Progenitor cell of endocrine pancreas (in vitro differentiated cells): ENCODE data around the gene PNMA8B. TPM values are rescaled to one million over a fixed set of nuclear protein-coding genes. Genes with fewer than 3 reads are reported as not detected.

ENCODE experiments used
- DNase-seq: peaks from one replicate; pipeline ENCODE4 v3.0.0; 2021; ENCODE audit warnings: low spot score; ENCODE audit not compliant: unreplicated experiment
- H3K27ac Mint-ChIP-seq: 2 replicates; pipeline ENCODE4 v1.8.0; 2021; ENCODE audit warnings: mild to moderate bottlenecking, moderate library complexity, mixed read lengths
- H3K27me3 Mint-ChIP-seq: 2 replicates; pipeline ENCODE4 v1.8.0; 2021; ENCODE audit warnings: mixed read lengths
- H3K36me3 Mint-ChIP-seq: 2 replicates; pipeline ENCODE4 v1.8.0; 2022; ENCODE audit warnings: mixed read lengths; ENCODE audit not compliant: insufficient read depth
- H3K4me1 Mint-ChIP-seq: 2 replicates; pipeline ENCODE4 v1.8.0; 2021; ENCODE audit warnings: low read depth, mixed read lengths
- H3K4me3 Mint-ChIP-seq: 2 replicates; pipeline ENCODE4 v1.8.0; 2021; ENCODE audit warnings: low read depth, mild to moderate bottlenecking, moderate library complexity, mixed read lengths
- H3K9me3 Mint-ChIP-seq: 2 replicates; pipeline ENCODE4 v1.8.0; 2021; ENCODE audit warnings: low read depth, mixed read lengths
- total RNA-seq: library from RNA; stranded (reverse); gene quantifications from 2 replicates; pipeline ENCODE4 v1.2.1, GENCODE V29; 2021
- TF ChIP-seq, protein P1 (sequence below): fragments of 200-600 bp; sonication (generic); IDR thresholded peaks from one replicate; pipeline ENCODE4 v1.5.0; 2021; ENCODE audit warnings: antibody characterized with exemption, mild to moderate bottlenecking; ENCODE audit not compliant: unreplicated experiment

The PNMA8B gene
- total RNA-seq, 1 donor from 2014 or later, result 2.1 TPM

DNA sequence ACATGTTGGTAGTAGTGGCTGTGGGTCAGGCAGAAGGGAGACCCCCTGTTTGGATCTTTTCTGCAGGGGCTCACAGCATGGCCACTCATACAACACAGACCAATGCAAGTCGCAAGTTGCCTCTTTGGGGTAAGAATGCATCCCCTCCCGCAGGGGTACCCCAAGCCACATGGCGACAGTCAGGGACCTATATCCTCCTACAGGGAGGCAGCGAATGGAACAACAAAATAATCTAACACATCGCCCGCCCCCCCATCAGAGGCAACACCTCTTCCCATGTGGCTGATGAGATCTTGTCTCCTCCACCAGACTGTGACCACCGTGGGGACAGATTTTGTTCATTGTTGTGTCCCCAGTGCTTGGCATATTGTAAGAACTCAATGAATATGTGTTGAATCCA, 40.7 kb upstream of the PNMA8B start:
- no peaks in the 10 kb centered on the region for H3K36me3 Mint-ChIP-seq
- H3K27me3 Mint-ChIP-seq, result peaks cover 25% of the 10 kb centered on the region
- H3K27ac Mint-ChIP-seq, result no peak overlapping the region
- TF ChIP-seq, protein P1, sequence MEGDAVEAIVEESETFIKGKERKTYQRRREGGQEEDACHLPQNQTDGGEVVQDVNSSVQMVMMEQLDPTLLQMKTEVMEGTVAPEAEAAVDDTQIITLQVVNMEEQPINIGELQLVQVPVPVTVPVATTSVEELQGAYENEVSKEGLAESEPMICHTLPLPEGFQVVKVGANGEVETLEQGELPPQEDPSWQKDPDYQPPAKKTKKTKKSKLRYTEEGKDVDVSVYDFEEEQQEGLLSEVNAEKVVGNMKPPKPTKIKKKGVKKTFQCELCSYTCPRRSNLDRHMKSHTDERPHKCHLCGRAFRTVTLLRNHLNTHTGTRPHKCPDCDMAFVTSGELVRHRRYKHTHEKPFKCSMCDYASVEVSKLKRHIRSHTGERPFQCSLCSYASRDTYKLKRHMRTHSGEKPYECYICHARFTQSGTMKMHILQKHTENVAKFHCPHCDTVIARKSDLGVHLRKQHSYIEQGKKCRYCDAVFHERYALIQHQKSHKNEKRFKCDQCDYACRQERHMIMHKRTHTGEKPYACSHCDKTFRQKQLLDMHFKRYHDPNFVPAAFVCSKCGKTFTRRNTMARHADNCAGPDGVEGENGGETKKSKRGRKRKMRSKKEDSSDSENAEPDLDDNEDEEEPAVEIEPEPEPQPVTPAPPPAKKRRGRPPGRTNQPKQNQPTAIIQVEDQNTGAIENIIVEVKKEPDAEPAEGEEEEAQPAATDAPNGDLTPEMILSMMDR, result no peak
- no peaks in the 10 kb centered on the region for H3K9me3 Mint-ChIP-seq
- H3K4me3 Mint-ChIP-seq, result no peak overlapping the region
- no peaks in the 10 kb centered on the region for H3K4me1 Mint-ChIP-seq
- DNase-seq, result no peak

DNA sequence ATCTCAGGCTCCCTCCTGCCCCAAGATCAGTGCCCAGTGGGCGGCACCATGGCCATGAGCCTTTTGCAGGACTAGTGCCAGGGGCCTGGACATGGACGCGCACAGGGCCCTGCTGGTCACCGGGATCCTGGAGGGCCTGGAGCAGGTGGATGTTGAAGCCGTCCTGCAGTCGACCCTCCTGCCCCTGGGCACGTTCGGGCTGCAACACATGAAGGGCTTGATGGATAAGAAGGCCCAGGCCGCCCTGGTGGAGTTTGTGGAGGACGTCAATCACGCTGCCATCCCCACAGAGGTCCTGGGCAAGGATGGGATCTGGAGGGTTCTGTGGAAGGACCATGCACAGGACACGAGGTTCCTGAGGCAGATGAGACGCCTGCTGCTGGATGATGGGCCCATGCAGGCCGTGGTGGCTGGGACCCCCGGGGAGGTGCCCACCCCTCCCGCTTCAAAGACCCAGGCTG, 38.0 kb upstream of the PNMA8B start:
- no peak overlapping the region for H3K4me3 Mint-ChIP-seq
- no peaks in the 10 kb centered on the region for H3K36me3 Mint-ChIP-seq
- no peaks in the 10 kb centered on the region for H3K9me3 Mint-ChIP-seq
- no peak overlapping the region for H3K27ac Mint-ChIP-seq
- TF ChIP-seq, protein P1, result no peak
- H3K4me1 Mint-ChIP-seq, result peaks cover 1% of the 10 kb centered on the region
- DNase-seq, result no peak
- H3K27me3 Mint-ChIP-seq, result peaks cover 30% of the 10 kb centered on the region

- Mint-ChIP-seq H3K9me3 (no peaks in the 10 kb centered on the region), H3K4me3 (no peak overlapping the region), H3K27ac (no peak overlapping the region), H3K36me3 (no peaks in the 10 kb centered on the region), H3K27me3 (peaks cover 31% of the 10 kb centered on the region), H3K4me1 (peaks cover 1% of the 10 kb centered on the region)
- no peak for DNase-seq
- TF ChIP-seq, protein P1, result no peak
These were observed 37.5 kb upstream of the PNMA8B start for GRCh38 chr19:46533078-46533620.

GRCh38 chr19:46530636-46531035, 35.0 kb upstream of the PNMA8B start:
- Mint-ChIP-seq H3K27ac (no peak overlapping the region), H3K9me3 (no peaks in the 10 kb centered on the region), H3K4me1 (peaks cover 1% of the 10 kb centered on the region), H3K4me3 (no peak overlapping the region), H3K36me3 (no peaks in the 10 kb centered on the region), H3K27me3 (peaks cover 30% of the 10 kb centered on the region)
- no peak for DNase-seq
- TF ChIP-seq, protein P1, result no peak

DNA sequence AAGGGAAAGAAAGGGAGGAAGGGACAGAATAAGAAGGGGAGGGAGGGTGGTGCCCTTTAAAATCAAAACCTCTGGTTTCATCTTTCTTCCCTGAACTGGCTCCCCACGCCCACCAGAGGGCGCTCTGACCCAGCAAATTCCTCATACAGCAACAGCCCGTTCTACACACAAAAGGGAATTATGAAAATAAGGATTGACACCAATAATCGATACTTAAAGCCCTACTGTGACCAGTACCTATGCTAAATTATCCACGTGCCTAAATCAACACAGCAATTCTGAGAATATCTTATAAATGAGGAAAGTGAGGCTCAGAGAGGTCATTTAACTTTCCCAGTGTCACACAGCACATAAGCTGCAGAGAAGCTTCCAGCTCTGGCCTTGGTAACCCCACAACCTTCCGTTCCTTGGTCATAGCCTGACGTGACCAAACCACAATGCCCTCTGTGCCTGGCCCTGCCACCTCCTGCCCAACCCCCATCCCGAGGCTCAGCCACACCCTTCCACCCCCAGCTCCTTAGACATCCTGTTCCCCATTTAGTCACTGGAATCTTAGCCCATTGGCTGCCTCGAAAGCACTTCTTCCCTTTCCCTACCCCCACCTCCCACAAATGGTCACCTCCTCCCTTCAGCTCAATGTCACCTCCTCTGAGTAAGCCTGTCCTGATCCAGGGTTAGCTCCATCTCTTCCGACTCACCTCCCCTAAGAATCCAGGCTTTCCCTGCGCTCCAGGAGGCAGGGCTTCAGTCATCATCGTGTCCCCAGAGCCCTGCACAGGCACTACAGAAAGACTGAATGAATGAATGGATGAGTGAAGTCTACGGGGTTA, 34.2 kb upstream of the PNMA8B start:
- Mint-ChIP-seq H3K36me3 (no peaks in the 10 kb centered on the region), H3K4me3 (no peak overlapping the region), H3K4me1 (peaks cover 1% of the 10 kb centered on the region), H3K27ac (no peak overlapping the region), H3K9me3 (no peaks in the 10 kb centered on the region), H3K27me3 (peaks cover 25% of the 10 kb centered on the region)
- TF ChIP-seq, protein P1, result peak; percentile 99
- DNase-seq, result peak; percentile 50
